ENCODE data around the gene NTRK3. TPM values are rescaled to one million over a fixed set of nuclear protein-coding genes. Genes with fewer than 3 reads are reported as not detected.

NTRK3 gene
- total RNA-seq, 2 experiments from 2014 or later: 0.78 TPM; not detected in 1

DNA sequence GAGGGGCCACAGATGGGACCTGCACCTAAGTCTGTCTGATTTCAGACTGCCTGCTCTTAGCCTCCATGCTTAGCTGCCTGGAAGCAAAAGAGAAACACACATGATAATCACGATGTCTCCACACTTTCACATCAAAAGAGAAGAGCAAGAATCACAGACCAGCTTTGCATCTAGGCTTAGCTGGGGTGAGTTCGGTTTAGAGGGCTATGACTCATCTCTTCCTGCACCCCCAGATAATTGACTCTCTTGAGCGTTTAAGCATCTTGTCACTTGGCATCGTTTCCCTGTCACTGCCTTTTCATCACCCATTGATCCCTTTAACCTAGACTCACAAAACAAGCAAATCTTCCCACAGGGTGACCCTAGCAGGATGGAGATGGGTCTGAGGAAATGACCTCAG lies 124.0 kb downstream of the NTRK3 start:
- Histone ChIP-seq H3K4me3 (ENCODE audit: low read length) (no peak overlapping the region), H3K27ac (ENCODE audit: low read depth in 1 of 2, low read length in 2 of 2) (no peak overlapping the region), H3K36me3 (ENCODE audit: insufficient read depth, low read length) (no peaks in the 10 kb centered on the region), H3K4me1 (ENCODE audit: insufficient read depth, low read length) (no peaks in the 10 kb centered on the region), H3K27me3 (ENCODE audit: control insufficient read depth in 1 of 2, insufficient read depth in 2 of 2, low read length in 2 of 2) (no peaks in the 10 kb centered on the region), H3K9me3 (ENCODE audit: control insufficient read depth in 1 of 2, insufficient read depth in 1 of 2, low read length in 2 of 2) (peaks cover 0 to 5% of the 10 kb centered on the region in 2 experiments)
- ChIA-PET CTCF (no interaction called here), POLR2A (no interaction called here)
- H3K27ac Mint-ChIP-seq: no peak overlapping the region
- DNase-seq (no peak), ATAC-seq (ENCODE audit: poor library complexity) (no peak)
- no peaks in the 10 kb centered on the region for H3K4me1 Mint-ChIP-seq (ENCODE audit: low read depth)
- H3K27me3 Mint-ChIP-seq: peaks cover 9% of the 10 kb centered on the region
- intact Hi-C loops (cut with DNase I, micrococcal nuclease): no loop called here
- no peak overlapping the region for H3K4me3 Mint-ChIP-seq
- peaks cover 2% of the 10 kb centered on the region for H3K9me3 Mint-ChIP-seq
- TF ChIP-seq CTCF (IDR thresholded peaks at IDR 0.05): no peak
- no peaks in the 10 kb centered on the region for H3K36me3 Mint-ChIP-seq (ENCODE audit: low read depth)

GRCh38 chr15:88131937-88132336 lies 124.6 kb downstream of the NTRK3 start:
- ChIA-PET CTCF (no interaction called here), POLR2A (no interaction called here)
- ATAC-seq (ENCODE audit: poor library complexity) (no peak), DNase-seq (no peak)
- no peak overlapping the region for H3K4me3 Mint-ChIP-seq
- no peak for TF ChIP-seq CTCF (IDR thresholded peaks at IDR 0.05)
- H3K9me3 Mint-ChIP-seq: peaks cover 2% of the 10 kb centered on the region
- no peak overlapping the region for H3K27ac Mint-ChIP-seq
- Histone ChIP-seq H3K9me3 (ENCODE audit: control insufficient read depth in 1 of 2, insufficient read depth in 1 of 2, low read length in 2 of 2) (no peaks in the 10 kb centered on the region), H3K27me3 (ENCODE audit: control insufficient read depth in 1 of 2, insufficient read depth in 2 of 2, low read length in 2 of 2) (no peaks in the 10 kb centered on the region), H3K4me1 (ENCODE audit: insufficient read depth, low read length) (no peaks in the 10 kb centered on the region), H3K36me3 (ENCODE audit: insufficient read depth, low read length) (no peaks in the 10 kb centered on the region), H3K27ac (ENCODE audit: low read depth in 1 of 2, low read length in 2 of 2) (no peak overlapping the region), H3K4me3 (ENCODE audit: low read length) (no peak overlapping the region)
- peaks cover 9% of the 10 kb centered on the region for H3K27me3 Mint-ChIP-seq
- H3K36me3 Mint-ChIP-seq (ENCODE audit: low read depth): no peaks in the 10 kb centered on the region
- intact Hi-C loops (cut with DNase I, micrococcal nuclease): no loop called here
- H3K4me1 Mint-ChIP-seq (ENCODE audit: low read depth): no peaks in the 10 kb centered on the region

DNA sequence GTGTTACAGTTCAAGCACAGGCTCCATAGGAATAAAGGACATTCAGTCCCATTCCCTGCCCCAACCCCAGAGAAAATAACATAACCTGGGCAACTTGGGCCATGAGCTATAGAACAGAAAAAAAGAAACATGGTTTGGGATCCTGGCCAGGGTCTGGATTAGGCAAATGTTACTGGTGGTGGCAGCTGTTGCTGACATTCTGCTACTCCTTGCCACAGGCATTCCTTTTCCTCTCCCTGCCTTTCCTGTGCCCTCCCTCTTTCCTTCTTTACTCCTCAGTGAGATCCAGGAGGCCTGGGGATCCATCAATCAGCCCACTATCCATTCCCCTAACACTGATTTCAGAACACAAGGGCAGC lies 129.1 kb downstream of the NTRK3 start:
- Histone ChIP-seq H3K27ac (ENCODE audit: low read depth in 1 of 2, low read length in 2 of 2) (no peak overlapping the region), H3K4me3 (ENCODE audit: low read length) (no peak overlapping the region), H3K36me3 (ENCODE audit: insufficient read depth, low read length) (no peaks in the 10 kb centered on the region), H3K9me3 (ENCODE audit: control insufficient read depth in 1 of 2, insufficient read depth in 1 of 2, low read length in 2 of 2) (no peaks in the 10 kb centered on the region), H3K27me3 (ENCODE audit: control insufficient read depth in 1 of 2, insufficient read depth in 2 of 2, low read length in 2 of 2) (no peaks in the 10 kb centered on the region), H3K4me1 (ENCODE audit: insufficient read depth, low read length) (no peaks in the 10 kb centered on the region)
- ChIA-PET CTCF (no interaction called here), POLR2A (no interaction called here)
- Mint-ChIP-seq H3K4me1 (ENCODE audit: low read depth) (no peaks in the 10 kb centered on the region), H3K36me3 (ENCODE audit: low read depth) (no peaks in the 10 kb centered on the region), H3K27me3 (peaks cover 6% of the 10 kb centered on the region), H3K9me3 (no peaks in the 10 kb centered on the region), H3K4me3 (no peak overlapping the region), H3K27ac (no peak overlapping the region)
- DNase-seq: no peak
- TF ChIP-seq CTCF (IDR thresholded peaks at IDR 0.05): no peak
- ATAC-seq (ENCODE audit: poor library complexity): no peak
- intact Hi-C loops (cut with DNase I, micrococcal nuclease): no loop called here

Data from CD4-positive, alpha-beta T cell (primary cell).